ENCODE data around the gene ABCC4.

GRCh38 chr13:95298169-95298965, 2.9 kb downstream of the ABCC4 start:
- TF ChIP-seq TSC22D2 (CRISPR knock-in tag; IDR thresholded peaks at IDR 0.05; ENCODE audit: borderline replicate concordance) (no peak), SP1 (IDR thresholded peaks at IDR 0.05) (no peak), SP1 (CRISPR knock-in tag; IDR thresholded peaks at IDR 0.05) (no peak), SMYD3 (CRISPR knock-in tag; IDR thresholded peaks at IDR 0.05) (no peak), ATAD3A (CRISPR knock-in tag; IDR thresholded peaks at IDR 0.05) (no peak), CTCF (CRISPR knock-in tag; IDR thresholded peaks at IDR 0.05) (no peak)

Data from HepG2 (cell line).